Stomach (tissue), 8 donors: Measurements from ENCODE around the gene CHD8. TPM values are rescaled to one million over a fixed set of nuclear protein-coding genes. Genes with fewer than 3 reads are reported as not detected.

ENCODE experiments used
- polyA plus RNA-seq, 3 donors: library from polyadenylated mRNA; stranded (reverse); fragments of 200-250 nt; gene quantifications; one replicate each; pipeline ENCODE4 v1.2.3, GENCODE V29; 2013
- small RNA-seq, 4 donors: library from RNA; depleted of rRNA; stranded (forward); fragments of <200 nt; gene quantifications; one replicate each; pipeline ENCODE3, GENCODE V24; 2016
- total RNA-seq, 5 donors: library from RNA; depleted of rRNA; stranded (reverse); fragments of >200 nt; gene quantifications; one replicate each; pipeline versions ENCODE4 v1.1.0 to v1.2.3, GENCODE V29; 2014 to 2016
- donor health status: healthy with polysubstance abuse.
- donor health status: Bipolar disorder and iron deficiency.
- donor health status: healthy.

CHD8 gene
- total and polyA plus RNA-seq, 8 donors: 13.6 to 117 (median 42.8) TPM

Small RNAs within 50 kb of the gene (small RNA-seq; reads per million reads assigned to genes)
- gene RN7SL650P (0 reads per million in 4 donors), gene SNORD8 (11,414 to 24,545 (median 19,897) reads per million in 4 donors), gene SNORD9 (24.8 to 35.7 (median 33.1) reads per million in 4 donors)

Other genes with a start within 250 kb of the CHD8 start
- 100 to 1,000 TPM; 110 to 503 (median 282) TPM for gene HNRNPC, start 186.7 kb downstream of the CHD8 start, total RNA-seq
- gene HNRNPC, start 186.7 kb downstream of the CHD8 start, polyA plus RNA-seq: 100 to 1,000 TPM; 396 to 516 (median 409) TPM
- gene RPGRIP1, start 176.0 kb downstream of the CHD8 start, total RNA-seq: under 1 TPM in 2 of 5 donors, not detected in 3; 0.29 to 0.58 TPM
- gene RPGRIP1, start 176.0 kb downstream of the CHD8 start, polyA plus RNA-seq: under 1 TPM in 2 of 3 donors, not detected in 1; 0.19 to 0.28 TPM
- gene SUPT16H, start 72.1 kb downstream of the CHD8 start, total RNA-seq: 10 to 100 TPM; 14.2 to 76.2 (median 27.4) TPM
- gene SUPT16H, start 72.1 kb downstream of the CHD8 start, polyA plus RNA-seq: 10 to 100 TPM; 34.1 to 39.7 (median 35.1) TPM
- 10 to 100 TPM; 11.3 to 38.6 (median 32.1) TPM for gene RAB2B, start 20.8 kb upstream of the CHD8 start, total RNA-seq
- gene RAB2B, start 20.8 kb upstream of the CHD8 start, polyA plus RNA-seq: 10 to 100 TPM in 1 of 3 donors, 1 to 10 TPM in 2; 6.1 to 14.9 (median 7.0) TPM
- gene TOX4, start 21.1 kb upstream of the CHD8 start, total RNA-seq: 100 to 1,000 TPM in 1 of 5 donors, 10 to 100 TPM in 3, 1 to 10 TPM in 1; 8.4 to 102 (median 55.4) TPM
- gene TOX4, start 21.1 kb upstream of the CHD8 start, polyA plus RNA-seq: 10 to 100 TPM; 17.5 to 29.9 (median 18.7) TPM
- 10 to 100 TPM; 18.7 to 84.3 (median 63.8) TPM for gene METTL3, start 55.2 kb upstream of the CHD8 start, total RNA-seq
- gene METTL3, start 55.2 kb upstream of the CHD8 start, polyA plus RNA-seq: 10 to 100 TPM in 2 of 3 donors, 1 to 10 TPM in 1; 8.6 to 44.6 (median 20.7) TPM
- gene SALL2, start 70.2 kb upstream of the CHD8 start, total RNA-seq: 10 to 100 TPM in 1 of 5 donors, 1 to 10 TPM in 2, not detected in 2; 3.3 to 15.2 (median 6.5) TPM
- gene SALL2, start 70.2 kb upstream of the CHD8 start, polyA plus RNA-seq: 1 to 10 TPM; 2.5 to 3.1 (median 2.7) TPM
- not detected for gene OR10G3, start 124.0 kb upstream of the CHD8 start, total RNA-seq
- gene OR10G3, start 124.0 kb upstream of the CHD8 start, polyA plus RNA-seq: not detected
- not detected for gene OR10G2, start 178.8 kb upstream of the CHD8 start, total RNA-seq
- gene OR10G2, start 178.8 kb upstream of the CHD8 start, polyA plus RNA-seq: not detected
- gene OR4E2, start 197.7 kb upstream of the CHD8 start, total RNA-seq: not detected
- not detected for gene OR4E2, start 197.7 kb upstream of the CHD8 start, polyA plus RNA-seq
- not detected for gene OR4E1, start 217.7 kb upstream of the CHD8 start, total RNA-seq
- not detected for gene OR4E1, start 217.7 kb upstream of the CHD8 start, polyA plus RNA-seq